Activated CD8-positive, alpha-beta memory T cell treated with anti-CD3 and anti-CD28 coated beads, Interleukin-2, amount 50 U/mL, for 24 hours (primary cell): ENCODE results near the gene HECW1.
"Not testable (repeated sequence)": the region's sequence is repeated elsewhere in the genome, so short reads cannot be mapped to it uniquely, and the experiment has no call there.

Experiments used
- DNase-seq: peaks from one replicate; pipeline ENCODE4 v3.0.0-alpha.2; 2020; ENCODE audit errors: extremely low read depth

The HECW1 gene

DNA sequence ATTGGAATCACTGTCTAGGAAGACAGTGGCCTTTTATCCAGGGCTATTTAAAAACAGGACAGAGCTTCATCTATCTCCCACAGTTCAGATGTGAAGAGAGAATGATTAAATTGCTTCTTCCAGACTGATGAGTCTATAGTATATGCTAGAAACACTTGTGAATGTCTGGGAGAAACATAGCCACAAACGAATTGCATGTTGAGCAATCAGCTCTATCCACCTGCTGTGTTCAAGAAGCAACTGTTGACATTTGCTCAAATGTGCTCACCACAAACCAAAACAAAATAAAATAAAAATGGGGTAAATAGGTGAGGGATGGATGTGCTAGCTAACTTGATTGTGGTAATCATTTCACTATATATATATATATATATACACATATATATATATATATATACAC, 195.1 kb downstream of the HECW1 start:
- DNase-seq: no peak

DNA sequence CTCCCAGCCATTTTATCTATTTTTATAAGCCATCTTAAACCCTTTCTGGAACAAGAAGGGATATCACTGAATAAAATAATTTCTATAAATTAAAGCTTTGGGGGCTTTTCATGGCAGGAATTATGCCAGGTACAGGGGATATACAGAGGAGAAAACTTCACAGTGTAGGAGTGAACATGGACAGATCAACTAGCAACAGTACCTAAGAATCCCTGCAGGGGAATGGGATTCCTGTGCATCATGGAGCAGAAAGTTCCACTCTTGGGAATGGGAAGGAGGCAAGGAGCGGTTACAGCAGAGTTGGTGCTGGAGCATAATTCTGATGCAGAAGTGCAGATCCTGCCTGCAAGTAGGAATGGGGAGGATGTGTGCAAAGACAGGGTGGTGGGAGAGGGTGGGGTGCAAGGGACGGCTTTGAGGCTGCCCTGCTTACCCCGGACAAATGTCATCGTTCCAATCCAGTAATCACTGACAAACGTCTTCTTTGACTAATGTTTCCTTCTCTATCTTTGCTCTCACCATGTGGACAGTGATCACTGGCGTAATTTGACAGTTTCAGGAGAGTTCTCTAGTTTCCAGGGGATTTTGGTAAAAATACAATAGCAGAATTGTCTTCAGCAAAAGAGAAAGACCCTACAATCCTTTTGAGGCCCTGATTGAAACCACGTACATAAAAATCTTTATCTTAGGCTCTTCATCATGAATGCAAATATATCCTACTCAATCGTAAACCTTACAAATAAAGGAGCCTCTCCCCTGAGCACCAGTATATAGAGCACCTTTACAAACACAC, 196.7 kb downstream of the HECW1 start:
- DNase-seq: no peak

DNA sequence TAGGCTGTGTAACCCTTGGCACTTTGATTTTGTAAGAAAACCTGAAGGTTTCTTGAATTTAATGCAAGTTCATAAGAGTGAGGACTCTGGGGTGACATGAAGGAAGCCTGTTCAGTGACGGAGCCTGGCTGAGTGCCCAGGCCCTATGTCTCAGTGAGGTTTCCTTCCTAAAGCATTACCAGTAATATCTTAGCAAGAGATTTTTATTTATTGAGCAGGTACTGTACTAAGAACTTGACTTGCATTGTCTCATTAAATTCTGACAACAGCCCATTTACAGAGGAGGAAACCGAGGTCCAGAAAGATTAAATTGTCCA, 197.2 kb downstream of the HECW1 start:
- no peak for DNase-seq

DNA sequence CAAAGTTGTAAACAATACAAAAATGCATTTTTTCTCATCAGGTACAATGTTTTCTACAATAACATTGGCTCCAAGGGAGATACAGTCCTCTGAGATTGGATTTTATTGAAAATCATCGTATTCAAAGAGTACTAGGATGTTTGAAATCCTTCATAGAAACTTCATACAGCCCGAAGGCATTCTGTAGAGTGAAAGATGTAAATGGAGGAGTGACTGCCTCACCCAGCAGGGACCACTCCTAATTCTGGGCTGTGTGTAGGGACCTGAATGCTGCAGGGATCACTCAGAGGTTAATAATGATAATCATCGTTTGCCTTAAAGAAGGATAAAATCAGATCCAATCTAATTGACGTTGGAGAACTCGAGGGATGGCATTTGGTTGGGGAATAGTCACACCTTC, 198.6 kb downstream of the HECW1 start:
- no peak for DNase-seq

DNA sequence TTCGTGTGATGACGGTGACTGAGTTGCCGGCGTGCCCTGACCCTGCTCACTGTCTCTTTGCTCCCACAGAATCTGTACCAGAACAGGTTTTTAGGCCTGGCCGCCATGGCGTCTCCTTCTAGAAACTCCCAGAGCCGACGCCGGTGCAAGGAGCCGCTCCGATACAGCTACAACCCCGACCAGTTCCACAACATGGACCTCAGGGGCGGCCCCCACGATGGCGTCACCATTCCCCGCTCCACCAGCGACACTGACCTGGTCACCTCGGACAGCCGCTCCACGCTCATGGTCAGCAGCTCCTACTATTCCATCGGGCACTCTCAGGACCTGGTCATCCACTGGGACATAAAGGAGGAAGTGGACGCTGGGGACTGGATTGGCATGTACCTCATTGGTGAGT, 199.2 kb downstream of the HECW1 start:
- no peak for DNase-seq

DNA sequence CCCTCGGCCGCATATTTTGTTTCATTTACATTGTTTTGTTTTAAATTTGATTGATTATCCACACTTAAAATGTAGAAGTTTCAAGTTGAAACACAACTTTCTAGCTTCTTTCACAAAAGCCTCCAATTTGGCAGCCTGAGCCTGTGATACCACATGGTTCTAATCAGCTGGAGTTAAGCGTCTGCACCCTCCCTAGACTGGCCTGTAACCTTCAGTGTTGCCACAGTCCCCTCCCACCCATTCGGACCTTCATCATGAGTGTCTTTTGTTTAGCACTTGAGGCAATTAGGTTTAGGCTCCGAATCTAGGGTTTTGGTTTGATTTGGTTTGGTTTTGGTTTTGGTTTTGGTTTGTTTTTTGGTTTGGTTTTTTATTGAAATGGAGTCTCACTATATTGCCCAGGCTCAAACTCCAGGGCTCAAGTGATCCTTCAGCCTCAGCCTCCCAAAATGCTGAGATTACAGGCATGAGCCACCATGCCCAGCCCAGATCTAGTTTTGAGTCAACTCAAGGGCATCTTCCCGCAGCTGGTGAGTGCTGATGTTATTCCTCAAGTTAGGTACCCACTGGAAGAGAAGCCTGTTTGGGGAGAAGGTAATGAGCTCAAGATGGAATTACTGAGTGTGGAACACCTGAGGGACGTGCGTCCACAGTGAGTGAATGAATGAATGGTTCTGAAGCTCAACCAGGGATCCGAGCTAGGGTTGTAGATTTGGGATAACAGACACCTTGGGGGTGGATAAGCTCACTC, 201.4 kb downstream of the HECW1 start:
- DNase-seq: no peak

DNA sequence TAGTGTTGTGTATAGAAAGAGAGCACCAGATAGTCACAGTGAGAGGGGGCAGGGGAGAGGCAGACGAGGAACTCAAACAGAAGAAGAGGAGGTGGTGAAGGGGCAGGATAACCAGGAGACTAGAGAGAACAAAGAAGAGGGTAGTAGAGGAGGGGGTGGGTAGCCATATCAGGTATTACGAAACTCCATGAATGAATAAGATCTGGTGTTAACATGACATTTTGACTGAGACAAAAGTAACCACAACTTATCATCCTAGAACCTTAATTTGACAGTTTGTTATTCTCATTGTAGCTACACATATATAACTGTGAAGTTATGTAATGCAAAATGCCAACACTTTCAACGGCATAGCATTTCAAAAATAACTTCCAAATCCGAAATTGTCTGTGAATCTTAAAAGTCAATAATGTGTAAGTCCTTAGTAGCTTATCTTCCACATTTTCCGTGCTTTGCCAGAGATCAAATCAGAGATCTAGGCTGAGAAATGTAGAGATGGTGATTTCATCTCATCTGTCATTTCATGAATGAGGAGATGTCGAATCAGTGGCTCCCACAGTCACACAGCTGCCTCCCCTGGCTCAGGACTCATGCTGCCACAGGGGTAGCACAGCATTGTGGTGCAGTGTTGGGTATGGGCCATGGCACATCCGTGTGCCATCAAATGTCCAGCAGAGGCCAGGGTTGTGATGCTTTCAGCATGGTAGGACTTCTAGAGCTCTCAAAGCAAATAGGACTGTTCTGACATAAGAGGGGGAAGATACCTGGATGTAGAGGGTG, 202.1 kb downstream of the HECW1 start:
- DNase-seq: no peak

DNA sequence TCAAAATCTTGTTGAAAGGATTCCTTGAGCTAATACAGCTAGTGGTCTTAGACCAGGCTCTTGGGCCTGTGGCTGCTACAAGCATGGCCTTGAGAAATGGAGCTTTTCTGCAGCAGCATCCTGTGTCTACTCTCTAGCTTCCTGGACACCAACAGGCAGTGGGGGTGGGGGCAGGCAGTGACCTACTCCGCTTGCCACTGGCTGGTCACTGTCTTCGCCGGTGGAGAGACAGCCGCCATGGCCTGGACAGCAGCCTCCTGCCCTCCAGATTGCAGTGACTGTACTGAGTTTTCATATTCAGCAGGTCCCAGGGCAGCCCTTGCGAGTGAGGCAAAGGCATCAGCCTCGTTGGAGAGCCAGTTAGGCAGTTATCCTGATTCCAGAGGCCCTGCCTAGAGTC, 204.6 kb downstream of the HECW1 start:
- DNase-seq: no peak

DNA sequence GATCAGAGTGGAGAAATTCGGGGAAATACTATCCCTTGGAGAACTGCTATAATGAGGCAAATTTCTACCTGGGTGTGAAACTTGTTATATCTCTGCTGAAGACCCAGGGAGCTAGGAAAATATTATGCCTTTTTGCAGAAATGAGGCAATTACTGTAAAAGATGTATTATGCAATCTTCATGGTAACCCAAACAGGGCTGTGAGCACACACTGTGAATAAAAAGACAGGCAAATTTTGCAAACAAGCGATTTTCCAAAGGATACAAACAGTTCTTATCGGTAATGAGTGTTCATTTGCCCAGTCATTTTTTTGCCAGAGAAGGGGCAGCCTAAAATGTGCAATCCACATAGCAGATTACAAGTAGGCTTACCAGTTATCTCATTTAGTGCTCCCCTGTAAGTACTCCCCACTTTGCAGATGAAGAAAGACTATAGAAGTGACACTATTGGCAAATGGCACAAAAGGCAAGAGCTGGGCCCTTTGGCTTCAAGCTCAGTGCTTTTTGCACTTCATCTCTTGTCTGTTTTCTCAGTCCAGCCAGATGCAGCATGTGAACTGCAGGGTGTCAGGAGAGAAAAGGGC, 205.8 kb downstream of the HECW1 start:
- DNase-seq: no peak

DNA sequence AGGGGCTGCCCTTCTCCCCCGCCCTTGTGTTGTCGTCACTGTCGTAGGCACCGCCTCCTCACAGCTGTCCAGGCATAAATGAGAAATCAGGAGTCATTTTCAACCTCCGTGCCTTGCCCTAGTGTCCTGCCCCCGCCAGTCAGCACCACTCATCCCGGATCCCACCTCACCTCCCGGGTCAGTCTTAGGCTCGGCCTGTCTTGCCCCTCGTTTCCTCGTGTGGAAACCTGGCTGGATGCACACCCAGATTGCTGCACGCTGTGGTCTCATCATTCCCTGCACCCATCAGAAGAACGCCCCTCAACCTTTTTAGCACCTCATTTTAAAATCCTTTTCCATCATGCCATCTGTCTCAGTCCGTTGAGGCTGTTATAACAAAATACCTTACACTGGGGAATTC, 213.1 kb downstream of the HECW1 start:
- no peak for DNase-seq

DNA sequence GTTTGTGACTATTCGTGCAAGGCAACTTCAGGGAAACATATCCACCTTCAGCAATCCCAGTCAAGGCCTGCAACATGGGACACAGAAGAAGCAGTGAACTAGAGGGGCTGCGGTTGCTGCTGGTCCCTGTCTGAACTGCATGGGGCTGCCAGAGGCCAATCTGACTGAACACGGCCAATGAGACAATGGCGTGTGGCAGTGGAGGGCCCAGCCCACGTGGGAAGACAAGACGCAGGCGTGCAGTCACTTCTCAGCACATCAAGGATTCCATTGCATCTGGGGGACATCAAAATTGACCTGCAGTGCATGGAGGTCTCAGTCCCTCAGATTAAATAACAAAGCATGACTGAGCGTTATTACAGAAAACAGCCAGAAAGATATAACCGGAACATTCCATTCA, 215.9 kb downstream of the HECW1 start:
- DNase-seq: no peak

DNA sequence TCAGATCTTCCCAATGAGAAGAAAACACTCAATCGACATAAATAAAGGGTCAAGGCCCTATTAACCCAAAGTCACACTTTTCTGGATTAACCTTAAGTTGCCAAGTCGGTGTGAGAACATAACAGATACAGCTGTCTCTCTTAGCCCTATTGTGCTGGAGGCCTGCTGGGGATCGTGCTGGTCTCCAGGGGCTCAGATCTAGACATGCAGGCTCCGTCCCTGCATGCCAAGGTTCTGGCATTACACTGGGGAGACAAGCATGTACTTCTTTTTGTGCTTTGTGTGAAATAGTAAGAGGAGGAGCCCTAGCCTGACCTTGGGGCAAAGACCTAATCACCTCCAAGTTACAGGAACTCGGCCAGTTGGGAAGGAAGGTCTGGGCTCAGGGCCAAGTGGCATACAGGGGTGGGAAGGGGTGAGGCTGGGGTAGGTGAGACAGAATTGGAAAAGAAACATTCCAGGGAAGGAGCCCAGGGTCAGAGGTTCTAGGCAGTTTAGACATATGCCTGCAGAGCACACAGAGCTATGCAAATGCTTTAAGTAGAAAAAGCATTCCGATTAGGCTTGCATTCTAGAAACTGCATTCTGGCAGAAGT, 216.4 kb downstream of the HECW1 start:
- no peak for DNase-seq

DNA sequence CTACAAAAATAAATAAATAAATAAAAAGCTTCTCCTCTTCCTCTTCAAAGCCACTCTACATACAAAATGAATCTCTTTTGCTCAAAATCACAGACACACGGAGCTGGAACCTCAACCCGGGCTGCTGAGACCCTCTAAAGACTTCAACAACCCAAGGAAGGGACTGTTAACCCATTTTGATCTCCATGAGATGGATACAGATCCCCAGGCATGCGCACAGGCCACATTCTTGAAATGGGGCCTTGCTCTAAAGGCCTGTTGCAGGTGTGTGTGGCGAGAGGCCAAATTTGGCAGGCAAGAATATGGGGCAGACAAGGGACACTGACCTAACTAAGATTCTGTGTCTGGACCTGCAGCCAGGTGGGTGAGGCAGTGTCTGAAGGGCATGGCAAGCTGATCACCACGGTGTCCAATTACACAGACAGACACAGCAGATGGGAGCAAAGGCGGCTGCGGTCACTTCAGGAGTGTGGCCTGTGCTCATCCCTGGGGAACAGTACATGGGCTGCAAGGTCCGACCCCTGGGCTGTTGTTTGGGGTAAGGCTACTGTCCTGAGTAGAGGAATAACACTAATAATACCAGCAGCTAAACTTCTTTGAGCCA, 219.8 kb downstream of the HECW1 start:
- no peak for DNase-seq

DNA sequence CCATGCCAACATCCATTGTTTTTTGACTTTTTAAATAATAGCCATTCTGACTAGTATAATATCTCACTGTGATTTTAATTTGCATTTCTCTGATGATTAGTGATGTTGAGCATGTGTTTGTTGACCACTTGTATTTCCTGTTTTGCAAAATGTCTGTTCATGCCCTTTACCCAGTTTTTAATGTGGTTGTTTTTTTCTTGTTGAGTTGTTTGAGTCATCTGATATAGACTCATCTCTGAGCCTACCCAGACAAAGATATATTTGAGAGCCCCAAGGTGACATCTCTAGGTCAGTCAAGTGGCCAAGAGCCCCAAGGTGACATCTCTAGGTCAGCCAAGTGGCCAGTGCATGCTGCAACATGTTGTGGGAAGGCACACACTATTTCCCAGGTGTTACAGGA, 224.7 kb downstream of the HECW1 start:
- DNase-seq: no peak

DNA sequence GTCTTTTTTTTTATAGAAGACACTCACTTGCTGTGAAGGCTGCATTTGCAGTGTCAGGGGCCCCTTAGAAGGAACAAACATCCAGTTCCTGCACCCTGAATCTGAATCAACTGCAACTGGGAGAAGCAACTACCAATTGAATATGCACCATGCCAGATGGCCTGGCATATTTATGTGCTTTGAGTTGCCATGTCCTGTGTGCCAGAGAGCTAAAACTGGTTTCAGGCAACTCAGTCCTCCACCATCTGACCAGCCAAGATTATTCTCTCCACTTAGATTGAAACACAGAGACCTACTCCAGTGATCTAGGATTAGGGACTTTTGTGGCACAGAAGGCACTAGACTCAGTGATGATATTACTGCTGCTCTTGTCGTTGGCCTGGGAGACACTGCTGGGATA, 225.4 kb downstream of the HECW1 start:
- DNase-seq: no peak

DNA sequence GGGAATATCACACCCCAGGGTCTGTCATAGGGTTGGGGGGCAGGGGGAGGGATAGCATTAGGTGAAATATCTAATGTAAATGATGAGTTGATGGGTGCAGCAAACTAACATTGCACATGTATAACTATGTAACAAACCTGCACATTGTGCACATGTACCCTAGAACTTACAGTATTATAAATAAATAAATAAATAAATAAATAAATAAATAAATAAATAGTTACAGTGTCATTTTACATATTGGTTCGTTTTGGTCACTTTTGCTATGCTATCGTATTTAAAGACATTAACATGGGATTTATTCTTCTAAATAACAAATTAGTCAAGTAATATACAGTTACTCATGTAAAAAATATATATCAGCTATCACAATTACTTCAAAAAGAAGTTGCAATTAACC, 228.7 kb downstream of the HECW1 start:
- no peak for DNase-seq

DNA sequence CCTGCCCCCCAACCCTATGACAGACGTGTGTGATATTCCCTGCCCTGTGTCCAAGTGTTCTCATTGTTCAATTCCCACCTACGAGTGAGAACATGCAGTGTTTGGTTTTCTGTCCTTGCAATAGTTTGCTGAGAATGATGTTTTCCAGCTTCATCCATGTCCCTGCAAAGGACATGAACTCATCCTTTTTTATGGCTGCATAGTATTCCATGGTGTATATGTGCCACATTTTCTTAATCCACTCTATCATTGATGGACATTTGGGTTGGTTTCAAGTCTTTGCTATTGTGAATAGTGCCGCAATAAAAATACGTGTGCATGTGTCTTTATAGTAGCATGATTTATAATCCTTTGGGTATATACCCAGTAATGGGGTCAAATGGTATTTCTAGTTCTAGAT, 231.0 kb downstream of the HECW1 start:
- not testable (repeated sequence) for DNase-seq

DNA sequence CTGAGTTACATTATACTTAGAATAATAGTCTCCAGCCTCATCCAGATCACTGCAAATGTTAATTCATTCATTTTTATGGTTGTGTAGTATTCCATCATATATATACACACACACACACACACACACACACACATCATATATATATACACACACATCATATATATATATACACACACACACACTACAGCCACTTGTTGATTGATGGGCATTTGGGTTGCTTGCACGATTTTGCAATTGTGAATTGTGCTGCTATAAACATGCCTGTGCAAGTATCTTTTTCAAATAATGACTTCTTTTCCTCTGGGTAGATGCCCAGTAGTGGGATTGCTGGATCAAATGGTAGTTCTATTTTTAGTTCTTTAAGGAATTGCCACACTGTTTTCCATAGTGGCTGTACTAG, 233.2 kb downstream of the HECW1 start:
- not testable (repeated sequence) for DNase-seq

DNA sequence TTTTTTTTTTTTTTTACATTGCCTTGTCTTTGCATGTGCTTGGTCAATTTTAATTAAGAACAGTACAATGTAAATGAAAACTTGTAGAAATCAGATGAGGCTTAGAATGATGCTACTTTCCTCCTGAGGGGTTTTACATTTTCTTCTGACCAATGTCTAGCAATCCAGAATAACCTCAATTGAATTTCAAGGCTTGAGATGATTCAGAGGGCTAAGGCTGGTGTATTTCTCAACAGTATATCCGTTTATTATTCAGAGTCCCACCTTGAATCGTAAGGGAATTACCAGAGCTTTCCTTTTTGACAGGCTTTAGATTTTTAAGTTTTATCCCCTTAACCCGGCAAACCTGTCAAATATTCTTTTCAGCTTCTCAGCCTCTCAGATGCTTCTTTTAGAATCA, 239.2 kb downstream of the HECW1 start:
- no peak for DNase-seq

DNA sequence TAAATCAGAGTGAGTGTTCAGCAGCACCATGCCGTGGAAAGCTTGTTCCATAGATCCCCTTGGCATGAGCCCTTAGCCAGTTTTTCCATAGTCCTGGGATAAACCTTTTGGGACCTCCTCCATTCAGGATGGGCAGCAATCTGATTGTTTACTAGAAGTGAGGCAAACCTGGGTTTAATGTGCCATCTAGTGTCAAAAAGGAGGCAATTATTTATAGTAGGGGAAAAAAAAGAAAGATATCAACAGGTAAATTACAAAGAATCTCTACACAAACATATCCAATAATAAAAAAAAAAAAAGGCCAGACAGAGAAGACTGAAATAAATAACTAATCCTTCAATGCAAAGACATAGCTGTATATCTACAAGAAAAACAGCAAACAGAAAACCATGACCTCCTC, 241.5 kb downstream of the HECW1 start:
- no peak for DNase-seq

DNA sequence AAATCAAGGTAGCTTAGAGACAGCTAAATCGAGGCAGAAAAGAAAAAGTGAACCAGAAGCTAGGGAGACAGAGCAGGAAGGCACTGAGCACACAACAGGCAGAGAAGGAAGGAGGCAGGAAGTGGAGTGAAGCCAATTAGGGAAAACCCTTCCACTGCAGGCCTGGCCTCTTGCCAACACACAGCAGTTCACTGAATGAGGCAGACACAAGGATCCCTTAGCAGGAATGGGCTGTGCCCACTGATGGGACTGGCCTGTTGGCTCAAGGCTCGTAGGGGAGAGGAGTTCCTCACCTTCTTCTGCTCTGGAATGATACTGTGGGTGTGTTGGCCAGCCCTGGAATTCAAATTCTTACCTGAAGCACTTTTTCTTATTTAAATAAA, 250.2 kb downstream of the HECW1 start:
- DNase-seq: no peak
